Activated B cell treated with CpG ODN at 0.5 μM for 24 hours (primary cell): ENCODE data around the gene CHST15. TPM values are rescaled to one million over a fixed set of nuclear protein-coding genes. Genes with fewer than 3 reads are reported as not detected.
A peak's percentile ranks its signal among the peaks of the same experiment; 100 is the strongest.

Source experiments
- ATAC-seq: fragments of 200-7000 bp; cut with Tn5 transposase; one replicate; pipeline ENCODE4 v1.10.0; 2021; ENCODE audit warnings: low read depth, mild to moderate bottlenecking, moderate library complexity
- CTCF ChIA-PET: fragments of 350-600 bp; sonication (Branson Sonifier 250); formaldehyde crosslinking; loops from one replicate; lab custom pipeline; 2021; ENCODE audit warnings: antibody characterized with exemption; lab: Charles Lee
- POLR2A ChIA-PET: fragments of 350-600 bp; sonication (Branson Sonifier 250); formaldehyde crosslinking; loops from one replicate; lab custom pipeline; 2021; ENCODE audit warnings: antibody characterized with exemption; lab: Charles Lee
- DNase-seq: peaks from one replicate; pipeline ENCODE4 v3.0.0; 2022
- H3K27ac Mint-ChIP-seq: one replicate; pipeline ENCODE4 v1.8.0; 2020; ENCODE audit warnings: mixed read lengths
- H3K27me3 Mint-ChIP-seq: one replicate; pipeline ENCODE4 v1.8.0; 2021; ENCODE audit warnings: mixed read lengths
- H3K36me3 Mint-ChIP-seq: one replicate; pipeline ENCODE4 v1.8.0; 2021; ENCODE audit warnings: low read depth, mixed read lengths
- H3K4me1 Mint-ChIP-seq: one replicate; pipeline ENCODE4 v1.8.0; 2021; ENCODE audit warnings: mixed read lengths
- H3K4me3 Mint-ChIP-seq: one replicate; pipeline ENCODE4 v1.8.0; 2020; ENCODE audit warnings: mild to moderate bottlenecking, mixed read lengths
- H3K9me3 Mint-ChIP-seq: one replicate; pipeline ENCODE4 v1.8.0; 2020; ENCODE audit warnings: mixed read lengths
- intact Hi-C: fragments of 100-400 bp; cut with micrococcal nuclease; formaldehyde crosslinking; loops from one replicate; pipeline ENCODE4 v1.15.1; 2024
- total RNA-seq: library from RNA; stranded (reverse); gene quantifications from 2 replicates; pipeline ENCODE4 v1.2.3, GENCODE V29; 2022
- TF ChIP-seq, protein P1 (sequence below): fragments of 200-600 bp; IDR thresholded peaks from one replicate; pipeline ENCODE4 v1.8.0; 2022; ENCODE audit warnings: antibody characterized with exemption, mild to moderate bottlenecking

CHST15 gene
- total RNA-seq, 1 donor from 2014 or later = 13.8 TPM

DNA sequence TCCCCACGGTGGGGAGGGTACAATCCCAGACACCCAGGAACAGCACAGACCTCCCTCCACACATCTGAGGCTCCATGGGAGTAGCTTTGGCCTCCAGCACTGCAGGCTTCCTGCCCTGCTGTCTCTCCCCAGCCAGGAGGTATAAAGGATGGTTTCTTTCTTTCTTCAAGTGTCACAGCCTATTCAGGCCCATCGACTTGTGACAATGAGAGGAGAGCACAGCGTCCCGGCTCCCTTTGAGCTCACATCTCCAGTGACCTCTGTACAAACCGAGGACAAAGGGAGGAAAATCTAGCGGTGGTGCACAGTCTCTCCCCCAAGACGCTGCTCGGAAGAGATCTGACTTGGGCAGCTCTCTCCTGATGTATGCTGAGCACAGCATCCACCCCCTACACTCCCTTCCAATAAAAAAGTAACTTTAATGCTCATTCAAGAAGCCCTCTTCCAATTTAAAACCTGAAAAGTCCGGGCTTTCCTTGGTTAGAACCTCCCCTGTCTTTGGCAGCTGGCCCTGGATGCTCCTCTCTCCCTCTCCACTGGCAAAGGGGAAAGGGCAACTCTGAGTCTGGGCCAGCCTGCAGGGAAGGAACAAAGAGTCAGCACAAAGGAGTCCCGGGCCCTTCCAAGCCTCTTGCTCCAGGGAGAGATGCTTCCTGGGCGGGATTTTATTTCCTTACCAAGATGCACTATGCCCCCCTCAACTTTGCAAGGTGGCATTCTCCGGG, 18.0 kb downstream of the CHST15 start:
- CTCF ChIA-PET = interaction anchor here (1.0 to 2.0 kb wide), 2 partner anchors 32 to 314 kb away, joined by 3 to 8 read pairs; no protein-coding TSS in a partner anchor

DNA sequence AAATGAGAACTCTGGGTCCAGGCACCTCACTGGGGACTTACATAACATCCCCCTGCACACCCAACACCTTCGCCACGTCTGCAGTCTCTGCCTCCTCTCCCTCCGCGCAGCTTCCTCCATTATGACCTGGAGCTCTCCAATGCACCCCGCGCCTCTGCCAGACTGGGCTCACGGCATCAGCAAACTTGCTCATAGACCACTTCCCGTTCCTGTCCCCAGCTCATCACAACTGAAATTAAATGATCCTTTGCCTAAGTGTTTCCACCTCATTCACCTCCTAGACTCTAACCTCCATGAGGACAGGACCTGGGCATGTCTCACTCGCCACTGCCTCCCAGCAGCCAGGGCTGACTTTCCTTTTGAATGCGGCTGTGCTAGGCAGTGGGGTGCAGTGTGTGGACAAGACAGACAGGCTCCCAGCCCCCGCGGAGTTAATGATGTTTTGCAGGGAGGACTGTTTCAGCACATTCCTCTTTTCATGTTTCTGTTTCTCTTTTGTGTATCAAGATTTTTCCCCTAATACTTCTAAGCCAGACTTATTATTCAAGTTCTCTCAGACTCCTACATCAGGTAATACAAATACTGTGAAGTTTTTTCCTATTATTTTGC, 18.8 kb downstream of the CHST15 start:
- ChIA-PET POLR2A (interaction anchor here (0.7 to 1.8 kb wide), 7 partner anchors 10 to 148 kb away, joined by 3 to 5 read pairs (median 3); no protein-coding TSS in a partner anchor), CTCF (interaction anchor here (0.7 to 2.0 kb wide), 3 partner anchors 31 to 314 kb away, joined by 3 to 8 read pairs (median 3); no protein-coding TSS in a partner anchor)
- Mint-ChIP-seq H3K27me3 (no peaks in the 10 kb centered on the region), H3K4me3 (peak overlapping the region; percentile 52), H3K9me3 (no peaks in the 10 kb centered on the region), H3K36me3 (no peaks in the 10 kb centered on the region), H3K27ac (peak overlapping the region; percentile 69), H3K4me1 (peaks cover 81% of the 10 kb centered on the region)
- intact Hi-C loops = loop anchor here (2.0 kb wide), 1 partner anchor 18 kb away; the partner anchor contains the start of gene CHST15
- peak; percentile 73 for ATAC-seq
- TF ChIP-seq, protein P1, sequence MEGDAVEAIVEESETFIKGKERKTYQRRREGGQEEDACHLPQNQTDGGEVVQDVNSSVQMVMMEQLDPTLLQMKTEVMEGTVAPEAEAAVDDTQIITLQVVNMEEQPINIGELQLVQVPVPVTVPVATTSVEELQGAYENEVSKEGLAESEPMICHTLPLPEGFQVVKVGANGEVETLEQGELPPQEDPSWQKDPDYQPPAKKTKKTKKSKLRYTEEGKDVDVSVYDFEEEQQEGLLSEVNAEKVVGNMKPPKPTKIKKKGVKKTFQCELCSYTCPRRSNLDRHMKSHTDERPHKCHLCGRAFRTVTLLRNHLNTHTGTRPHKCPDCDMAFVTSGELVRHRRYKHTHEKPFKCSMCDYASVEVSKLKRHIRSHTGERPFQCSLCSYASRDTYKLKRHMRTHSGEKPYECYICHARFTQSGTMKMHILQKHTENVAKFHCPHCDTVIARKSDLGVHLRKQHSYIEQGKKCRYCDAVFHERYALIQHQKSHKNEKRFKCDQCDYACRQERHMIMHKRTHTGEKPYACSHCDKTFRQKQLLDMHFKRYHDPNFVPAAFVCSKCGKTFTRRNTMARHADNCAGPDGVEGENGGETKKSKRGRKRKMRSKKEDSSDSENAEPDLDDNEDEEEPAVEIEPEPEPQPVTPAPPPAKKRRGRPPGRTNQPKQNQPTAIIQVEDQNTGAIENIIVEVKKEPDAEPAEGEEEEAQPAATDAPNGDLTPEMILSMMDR = no peak
- DNase-seq = no peak

More for the DNA sequence above, 18.0 kb downstream of the CHST15 start:
- DNase-seq (no peak), ATAC-seq (no peak)
- peak overlapping the region; percentile 52 for H3K4me3 Mint-ChIP-seq
- no peaks in the 10 kb centered on the region for H3K9me3 Mint-ChIP-seq
- H3K27ac Mint-ChIP-seq = peak overlapping the region; percentile 69
- POLR2A ChIA-PET = interaction anchor here (0.6 to 1.8 kb wide), 5 partner anchors 10 to 1709 kb away, joined by 3 to 5 read pairs (median 4); no protein-coding TSS in a partner anchor
- intact Hi-C loops = loop anchor here (2.0 kb wide), 1 partner anchor 17 kb away; the partner anchor contains the start of gene CHST15
- no peaks in the 10 kb centered on the region for H3K27me3 Mint-ChIP-seq
- TF ChIP-seq, protein P1 = no peak
- no peaks in the 10 kb centered on the region for H3K36me3 Mint-ChIP-seq
- H3K4me1 Mint-ChIP-seq = peaks cover 84% of the 10 kb centered on the region

DNA sequence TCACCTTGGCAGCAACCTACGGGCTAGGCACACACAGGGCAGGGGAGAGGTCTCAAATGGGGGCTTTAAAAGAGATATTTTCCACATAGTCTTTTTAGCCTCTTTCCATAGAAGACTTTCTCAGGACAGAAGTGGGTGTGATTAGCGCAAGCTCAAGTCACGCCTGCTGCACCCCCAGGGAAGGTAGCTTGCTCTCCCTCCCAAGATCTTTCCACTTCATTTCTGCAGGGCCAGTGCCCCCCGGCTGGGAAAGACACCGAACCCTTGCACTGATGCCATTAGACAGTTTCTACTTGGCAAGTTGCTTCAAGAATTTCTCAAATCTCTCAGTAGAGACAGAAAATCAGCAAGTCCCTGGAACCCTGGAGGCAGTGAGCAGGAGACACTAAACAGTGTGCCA, 19.4 kb downstream of the CHST15 start:
- ATAC-seq (no peak), DNase-seq (no peak)
- Mint-ChIP-seq H3K4me3 (no peak overlapping the region), H3K36me3 (no peaks in the 10 kb centered on the region), H3K27me3 (no peaks in the 10 kb centered on the region), H3K4me1 (peaks cover 81% of the 10 kb centered on the region), H3K9me3 (no peaks in the 10 kb centered on the region), H3K27ac (peak overlapping the region; percentile 69)
- POLR2A ChIA-PET = interaction anchor here (0.6 to 1.8 kb wide), 9 partner anchors 10 to 148 kb away, joined by 3 to 4 read pairs (median 3); no protein-coding TSS in a partner anchor
- CTCF ChIA-PET = interaction anchor here (0.7 to 2.0 kb wide), 4 partner anchors 13 to 315 kb away, joined by 3 to 8 read pairs (median 3); no protein-coding TSS in a partner anchor
- intact Hi-C loops = loop anchor here (2.0 kb wide), 1 partner anchor 19 kb away; the partner anchor contains the start of gene CHST15
- TF ChIP-seq, protein P1 = no peak

DNA sequence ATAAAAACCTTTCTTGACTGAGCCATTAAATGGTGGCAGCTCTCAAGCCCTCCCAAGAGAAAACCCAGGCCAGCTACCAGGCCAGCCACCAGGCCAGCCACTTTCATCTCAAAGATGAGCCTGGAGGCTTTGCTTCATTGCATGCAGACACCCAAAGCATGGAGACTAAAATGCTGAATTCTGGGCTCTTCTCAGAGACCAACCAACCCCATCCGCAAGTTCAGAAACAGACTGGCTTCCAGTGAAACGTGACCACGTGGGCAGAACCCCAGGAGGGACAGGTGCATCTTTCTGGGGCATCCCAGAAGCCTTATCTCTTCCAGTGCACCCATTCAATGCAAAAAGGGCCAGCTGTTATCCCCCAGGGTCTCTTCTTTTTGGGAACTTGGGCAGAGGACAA, 20.9 kb downstream of the CHST15 start:
- no peak for ATAC-seq
- POLR2A ChIA-PET = interaction anchor here (0.7 to 1.8 kb wide), 4 partner anchors 17 to 231 kb away, joined by 3 to 5 read pairs (median 4); no protein-coding TSS in a partner anchor

More for the DNA sequence above, 20.9 kb downstream of the CHST15 start:
- Mint-ChIP-seq H3K27me3 (no peaks in the 10 kb centered on the region), H3K27ac (peak overlapping the region; percentile 19), H3K4me1 (peaks cover 87% of the 10 kb centered on the region), H3K4me3 (no peak overlapping the region), H3K9me3 (no peaks in the 10 kb centered on the region), H3K36me3 (no peaks in the 10 kb centered on the region)
- CTCF ChIA-PET = no interaction called here
- TF ChIP-seq, protein P1 = no peak
- DNase-seq = no peak
- intact Hi-C loops = no loop called here
